ENCODE data around the gene LRRC75A.

LRRC75A gene

DNA sequence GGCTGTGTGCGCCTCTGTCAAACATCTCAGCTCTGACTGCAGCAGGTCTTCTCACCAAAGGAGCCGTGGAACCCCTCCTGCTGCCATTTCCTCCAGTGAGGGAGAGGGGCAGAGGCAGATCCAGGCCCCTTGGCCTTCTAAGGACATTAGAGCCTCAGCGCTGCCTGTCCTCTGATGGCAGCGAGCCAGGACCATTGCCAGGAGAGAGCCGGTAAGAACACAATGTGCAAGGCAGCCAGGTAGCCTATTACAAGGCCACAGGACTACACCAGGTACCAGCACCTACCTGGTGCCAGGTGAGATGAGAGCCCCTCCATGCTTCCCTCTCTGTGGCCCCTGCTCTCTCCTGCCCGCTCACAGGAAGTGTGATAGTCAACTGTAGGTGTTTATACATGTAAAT lies 11.0 kb downstream of the LRRC75A start:
- TF ChIP-seq, protein P1, sequence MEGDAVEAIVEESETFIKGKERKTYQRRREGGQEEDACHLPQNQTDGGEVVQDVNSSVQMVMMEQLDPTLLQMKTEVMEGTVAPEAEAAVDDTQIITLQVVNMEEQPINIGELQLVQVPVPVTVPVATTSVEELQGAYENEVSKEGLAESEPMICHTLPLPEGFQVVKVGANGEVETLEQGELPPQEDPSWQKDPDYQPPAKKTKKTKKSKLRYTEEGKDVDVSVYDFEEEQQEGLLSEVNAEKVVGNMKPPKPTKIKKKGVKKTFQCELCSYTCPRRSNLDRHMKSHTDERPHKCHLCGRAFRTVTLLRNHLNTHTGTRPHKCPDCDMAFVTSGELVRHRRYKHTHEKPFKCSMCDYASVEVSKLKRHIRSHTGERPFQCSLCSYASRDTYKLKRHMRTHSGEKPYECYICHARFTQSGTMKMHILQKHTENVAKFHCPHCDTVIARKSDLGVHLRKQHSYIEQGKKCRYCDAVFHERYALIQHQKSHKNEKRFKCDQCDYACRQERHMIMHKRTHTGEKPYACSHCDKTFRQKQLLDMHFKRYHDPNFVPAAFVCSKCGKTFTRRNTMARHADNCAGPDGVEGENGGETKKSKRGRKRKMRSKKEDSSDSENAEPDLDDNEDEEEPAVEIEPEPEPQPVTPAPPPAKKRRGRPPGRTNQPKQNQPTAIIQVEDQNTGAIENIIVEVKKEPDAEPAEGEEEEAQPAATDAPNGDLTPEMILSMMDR (IDR thresholded peaks at IDR 0.05; ENCODE audit: low read length, missing control alignments): no peak
- no peak overlapping the region for H3K4me3 ChIP-seq (replicated peaks; ENCODE audit: low read depth, low read length)
- no peak for DNase-seq (ENCODE audit: low read depth)

DNA sequence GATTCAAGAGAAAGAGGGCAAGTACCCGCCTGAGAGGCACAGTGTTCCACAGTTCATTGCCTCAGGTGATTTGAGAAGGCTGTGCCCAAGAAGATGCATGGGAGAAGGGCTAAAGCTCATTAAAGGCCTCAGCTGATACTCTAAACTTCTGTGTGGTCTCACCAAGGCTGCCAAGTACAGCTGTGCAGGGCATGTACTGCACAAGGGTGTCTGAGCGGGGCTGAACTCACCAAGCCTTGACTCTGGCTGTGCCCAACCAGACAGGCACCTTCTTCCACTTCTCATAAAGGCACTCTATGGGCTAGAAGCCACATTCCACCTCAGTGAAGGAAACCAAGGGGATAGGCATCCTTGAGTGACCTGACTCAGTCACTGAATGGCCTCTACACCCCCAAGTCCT lies 12.7 kb downstream of the LRRC75A start:
- TF ChIP-seq, protein P1 (IDR thresholded peaks at IDR 0.05; ENCODE audit: low read length, missing control alignments): no peak
- no peak overlapping the region for H3K4me3 ChIP-seq (replicated peaks; ENCODE audit: low read depth, low read length)
- no peak for DNase-seq (ENCODE audit: low read depth)

DNA sequence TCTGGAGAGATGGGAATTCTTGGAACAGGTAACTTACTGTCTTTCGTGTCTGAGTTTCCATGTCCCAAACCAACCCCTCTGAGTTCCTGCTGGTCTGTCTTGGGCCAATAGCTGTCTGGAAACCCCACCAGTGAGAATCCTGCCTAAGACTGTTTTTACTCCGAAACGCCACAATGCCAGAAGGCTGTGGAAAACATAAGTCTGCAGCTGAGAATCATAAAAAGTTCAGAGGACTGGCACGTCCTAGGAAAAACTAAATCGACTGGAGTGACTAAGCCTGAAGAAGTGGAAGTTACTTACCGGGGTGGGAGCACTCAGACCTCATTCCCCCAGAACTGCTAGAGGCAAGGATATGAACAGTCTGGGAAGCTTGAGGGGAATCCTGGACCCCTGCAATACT lies 13.3 kb downstream of the LRRC75A start:
- DNase-seq (ENCODE audit: low read depth): no peak
- TF ChIP-seq, protein P1 (IDR thresholded peaks at IDR 0.05; ENCODE audit: low read length, missing control alignments): no peak
- H3K4me3 ChIP-seq (replicated peaks; ENCODE audit: low read depth, low read length): no peak overlapping the region

DNA sequence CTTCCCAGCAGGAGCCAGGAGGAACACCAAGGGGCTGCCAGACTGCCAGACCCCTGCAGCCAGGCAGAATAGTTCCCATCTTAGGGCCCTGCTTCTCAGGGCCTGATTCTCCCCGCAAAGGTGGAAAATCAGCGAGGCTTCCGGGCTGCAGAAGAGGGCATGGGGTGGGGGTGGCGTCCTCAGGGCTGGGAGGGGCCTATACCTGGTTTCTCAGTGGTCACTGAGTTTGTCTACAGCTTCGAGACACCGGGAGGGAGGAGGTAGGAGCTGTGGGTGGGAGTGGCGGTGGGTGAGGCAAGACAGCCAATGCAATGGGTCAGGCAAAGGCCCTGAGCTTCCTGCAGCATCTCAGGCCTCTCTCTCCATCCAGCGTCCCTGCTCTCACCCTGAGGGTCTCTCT lies 14.3 kb downstream of the LRRC75A start:
- no peak overlapping the region for H3K4me3 ChIP-seq (replicated peaks; ENCODE audit: low read depth, low read length)
- DNase-seq (ENCODE audit: low read depth): no peak

DNA sequence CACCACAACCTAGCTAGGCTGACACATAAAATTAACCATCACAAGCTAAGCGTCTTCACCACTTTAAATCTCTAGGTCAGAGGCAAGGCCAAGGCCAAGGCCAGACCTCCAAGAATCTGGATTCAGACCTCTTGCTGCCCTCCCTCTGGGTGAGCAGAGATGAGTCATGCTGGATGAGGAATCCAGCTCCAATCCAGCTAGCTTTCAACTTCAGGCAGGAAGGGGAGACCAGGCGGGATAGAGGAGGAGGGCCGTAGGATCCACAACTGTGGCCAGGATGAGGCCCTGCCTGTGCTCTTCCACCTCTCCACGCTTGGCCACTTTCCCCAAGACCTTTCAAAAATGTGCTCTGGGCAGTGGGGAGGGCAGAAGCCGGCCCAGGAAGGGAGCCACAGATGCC lies 14.7 kb downstream of the LRRC75A start:
- TF ChIP-seq, protein P1 (IDR thresholded peaks at IDR 0.05; ENCODE audit: low read length, missing control alignments): no peak
- DNase-seq (ENCODE audit: low read depth): peak; percentile 83
- no peak overlapping the region for H3K4me3 ChIP-seq (replicated peaks; ENCODE audit: low read depth, low read length)

More for the DNA sequence above, 14.3 kb downstream of the LRRC75A start:
- TF ChIP-seq, protein P1 (IDR thresholded peaks at IDR 0.05; ENCODE audit: low read length, missing control alignments): no peak

DNA sequence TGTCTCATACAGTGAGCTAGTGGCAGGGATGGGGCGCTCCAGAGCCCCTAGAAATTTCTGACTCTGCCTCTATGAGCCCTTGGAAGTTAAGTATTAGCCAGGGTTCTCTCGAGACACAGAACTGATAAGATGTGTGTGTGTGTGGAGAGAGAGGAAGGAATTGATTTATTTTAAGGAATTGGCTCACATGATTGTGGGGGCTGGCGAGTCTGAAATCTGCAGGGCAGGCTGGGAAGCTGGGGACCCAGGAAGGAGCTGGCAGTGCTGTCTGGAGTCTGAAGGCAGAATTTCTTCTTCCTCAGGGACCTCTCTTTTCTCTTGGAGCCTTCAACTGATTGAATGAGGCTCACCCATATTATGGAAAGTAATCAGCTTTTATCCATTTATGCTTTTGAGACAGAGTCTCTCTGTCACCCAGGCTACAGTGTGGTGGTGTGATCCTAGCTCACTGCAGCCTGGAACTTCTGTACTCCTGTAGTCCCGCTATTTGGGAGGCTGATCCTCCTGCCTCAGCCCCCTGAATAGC lies 16.8 kb downstream of the LRRC75A start:
- no peak for DNase-seq (ENCODE audit: low read depth)
- TF ChIP-seq, protein P1 (IDR thresholded peaks at IDR 0.05; ENCODE audit: low read length, missing control alignments): no peak
- no peak overlapping the region for H3K4me3 ChIP-seq (replicated peaks; ENCODE audit: low read depth, low read length)

DNA sequence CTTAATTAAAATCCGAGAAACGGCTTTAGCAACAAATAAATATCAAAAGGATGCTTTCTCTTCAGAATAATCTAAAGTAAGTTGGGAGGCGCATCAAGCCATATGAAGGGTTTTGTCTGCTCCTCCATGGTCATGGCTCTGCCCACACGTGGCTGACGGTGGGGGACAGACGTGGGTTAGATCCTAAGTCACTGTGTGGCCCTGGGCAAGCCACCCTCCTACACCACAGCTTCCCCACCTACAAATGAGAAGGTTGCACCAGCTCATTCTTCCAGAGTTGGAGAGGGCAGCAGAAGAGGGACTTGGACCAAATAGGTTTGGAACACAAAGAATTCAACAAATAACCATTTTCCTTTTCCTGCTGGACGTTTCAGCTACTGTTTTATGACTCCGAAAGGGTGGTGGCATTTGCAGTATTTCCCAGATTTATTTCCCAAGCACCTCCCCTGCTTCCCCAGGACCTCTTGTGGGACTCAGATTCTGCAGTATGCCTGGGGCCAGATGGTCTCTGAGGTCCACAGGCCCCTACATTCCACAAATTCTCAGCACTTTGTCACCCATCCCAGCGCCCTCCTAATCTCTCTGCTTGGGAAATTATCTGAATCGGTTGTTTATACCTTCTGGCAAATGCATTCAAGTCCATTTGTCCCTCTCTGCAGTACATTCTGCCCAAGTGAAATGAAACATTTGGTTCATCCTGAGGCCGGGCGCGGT lies 17.8 kb downstream of the LRRC75A start:
- TF ChIP-seq, protein P1 (IDR thresholded peaks at IDR 0.05; ENCODE audit: low read length, missing control alignments): no peak
- H3K4me3 ChIP-seq (replicated peaks; ENCODE audit: low read depth, low read length): no peak overlapping the region
- DNase-seq (ENCODE audit: low read depth): no peak
